GM19397 (cell line): ENCODE results near the gene UBE2J2.

Experiments
- ATAC-seq: cut with Tn5 transposase; IDR thresholded peaks from one replicate; pipeline ENCODE4 v1.9.1; 2021; ENCODE audit warnings: mild to moderate bottlenecking, moderate library complexity; ENCODE audit not compliant: unreplicated experiment

UBE2J2 gene

GRCh38 chr1:1309251-1310108 is 35.8 kb upstream of the UBE2J2 start:
- ATAC-seq = no peak

GRCh38 chr1:1308756-1309250 is 35.1 kb upstream of the UBE2J2 start:
- ATAC-seq = no peak

- ATAC-seq = peak; percentile 59
These were observed 34.5 kb upstream of the UBE2J2 start, which contains the start of the genes ACAP3 and PUSL1 for GRCh38 chr1:1307923-1308755. ACAP3 (minus strand) TSS chr1:1307930; CDS start chr1:1307815, 115 bp downstream. PUSL1 (plus strand) TSS chr1:1308597; CDS start chr1:1308644, 47 bp downstream.

GRCh38 chr1:1307261-1307922 is 33.7 kb upstream of the UBE2J2 start:
- peak; percentile 1 for ATAC-seq

GRCh38 chr1:1306661-1307260 is 33.1 kb upstream of the UBE2J2 start:
- ATAC-seq = no peak

- ATAC-seq = no peak
These were observed 32.5 kb upstream of the UBE2J2 start for GRCh38 chr1:1306070-1306660.

GRCh38 chr1:1305300-1306069 is 31.8 kb upstream of the UBE2J2 start:
- no peak for ATAC-seq

- ATAC-seq = no peak
These were observed 31.0 kb upstream of the UBE2J2 start for GRCh38 chr1:1304331-1305299.

- no peak for ATAC-seq
These were observed 30.1 kb upstream of the UBE2J2 start for GRCh38 chr1:1303736-1304135.

- no peak for ATAC-seq
These were observed 29.4 kb upstream of the UBE2J2 start for GRCh38 chr1:1302951-1303509.

GRCh38 chr1:1302006-1302430 is 28.4 kb upstream of the UBE2J2 start:
- no peak for ATAC-seq

GRCh38 chr1:1300352-1300739 is 26.7 kb upstream of the UBE2J2 start:
- no peak for ATAC-seq

- ATAC-seq = no peak
These were observed 26.2 kb upstream of the UBE2J2 start for GRCh38 chr1:1299686-1300351.

- no peak for ATAC-seq
These were observed 25.4 kb upstream of the UBE2J2 start for GRCh38 chr1:1298861-1299685.

- no peak for ATAC-seq
These were observed 24.3 kb upstream of the UBE2J2 start for GRCh38 chr1:1297802-1298424.
